ENCODE measurements around the gene SLC7A7. TPM values are rescaled to one million over a fixed set of nuclear protein-coding genes. Genes with fewer than 3 reads are reported as not detected.

Gene SLC7A7
- total and polyA plus RNA-seq, 9 of the 15 experiments (the other 6 are each of a cell fraction or from before 2014, with no cell fraction given), result 0.07 to 0.68 (median 0.41) TPM

- TF ChIP-seq ZNF318 (IDR thresholded peaks at IDR 0.05; ENCODE audit: borderline replicate concordance in 1 of 2, low read depth in 1 of 2) (no peak), MTA1 (IDR thresholded peaks at IDR 0.05; ENCODE audit: borderline replicate concordance) (no peak), HIVEP1 (CRISPR knock-in tag; IDR thresholded peaks at IDR 0.05) (no peak), RBM39 (optimal IDR thresholded peaks at IDR 0.05; ENCODE audit: low read depth, low read length) (no peak), SETDB1 (IDR thresholded peaks at IDR 0.05; ENCODE audit: low read length) (no peak), ZNF444 (CRISPR knock-in tag; IDR thresholded peaks at IDR 0.05) (no peak), FOXA1 (IDR thresholded peaks at IDR 0.05; ENCODE audit: borderline replicate concordance) (peak; percentile 74), GTF3C2 (IDR thresholded peaks at IDR 0.05; ENCODE audit: borderline replicate concordance, extremely low read depth, insufficient read length) (no peak), NFE2L1 (tag; IDR thresholded peaks at IDR 0.05; ENCODE audit: borderline replicate concordance, low read depth) (no peak), PRMT5 (CRISPR knock-in tag; IDR thresholded peaks at IDR 0.05) (no peak)
Observed at GRCh38 chr14:22796087-22796707, 19.0 kb downstream of the SLC7A7 start (continued).
